Right kidney (tissue), 9 donors: ENCODE results near the gene FGF2.
"Not testable (repeated sequence)": the region's sequence is repeated elsewhere in the genome, so short reads cannot be mapped to it uniquely, and the experiment has no call there.

Experiments used
- DNase-seq: peaks from one replicate; pipeline ENCODE4 v3.0.0-alpha.2; 2016
- long read RNA-seq, 8 donors: transcript quantifications; one replicate each; lab custom pipeline, GENCODE V29; 2026

FGF2 gene
- long read RNA-seq, donor 1, full-length matches to known transcripts = 3 of 11 reads
- long read RNA-seq, donor 1, partial matches to known transcripts = 8 of 11 reads
- long read RNA-seq, donor 1, other reads (novel, unspliced or antisense) = 0 of 11 reads
- long read RNA-seq, donor 2, full-length matches to known transcripts = 2 of 2 reads
- long read RNA-seq, donor 2, partial matches to known transcripts = 0 of 2 reads
- long read RNA-seq, donor 2, other reads (novel, unspliced or antisense) = 0 of 2 reads
- long read RNA-seq, donor 3 = 0 reads
- long read RNA-seq, donor 4, full-length matches to known transcripts = 4 of 25 reads
- long read RNA-seq, donor 4, partial matches to known transcripts = 13 of 25 reads
- long read RNA-seq, donor 4, other reads (novel, unspliced or antisense) = 8 of 25 reads
- long read RNA-seq, donor 5, full-length matches to known transcripts = 4 of 29 reads
- long read RNA-seq, donor 5, partial matches to known transcripts = 25 of 29 reads
- long read RNA-seq, donor 5, other reads (novel, unspliced or antisense) = 0 of 29 reads
- long read RNA-seq, donor 6, full-length matches to known transcripts = 3 of 9 reads
- long read RNA-seq, donor 6, partial matches to known transcripts = 6 of 9 reads
- long read RNA-seq, donor 6, other reads (novel, unspliced or antisense) = 0 of 9 reads
- long read RNA-seq, donor 7, full-length matches to known transcripts = 2 of 2 reads
- long read RNA-seq, donor 7, partial matches to known transcripts = 0 of 2 reads
- long read RNA-seq, donor 7, other reads (novel, unspliced or antisense) = 0 of 2 reads
- long read RNA-seq, donor 8, full-length matches to known transcripts = 4 of 23 reads
- long read RNA-seq, donor 8, partial matches to known transcripts = 10 of 23 reads
- long read RNA-seq, donor 8, other reads (novel, unspliced or antisense) = 9 of 23 reads

- peak; percentile 74 for DNase-seq
Observed at GRCh38 chr4:122826553-122827257, at the start of gene FGF2. FGF2 (plus strand) TSS chr4:122826831; CDS start chr4:122827175, 344 bp downstream.

DNA sequence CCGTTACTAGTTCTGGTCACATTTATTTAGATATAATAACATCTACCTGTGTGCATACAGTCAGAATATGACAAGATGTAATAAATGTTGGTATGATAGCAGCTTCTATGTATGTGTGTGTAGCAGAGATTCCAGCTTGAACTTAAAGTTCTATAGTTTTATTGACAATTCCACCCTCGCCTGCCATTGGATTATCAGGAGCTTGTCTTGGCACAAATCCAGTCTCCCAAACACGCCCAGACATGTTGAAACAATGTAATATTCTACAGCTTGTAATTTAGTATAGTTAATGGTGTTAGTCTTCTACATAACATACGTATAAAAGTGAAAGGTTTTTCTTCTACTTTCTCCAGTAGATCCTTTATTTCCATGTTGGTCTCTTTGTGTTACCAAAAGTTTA lies 49.7 kb upstream of the FGF2 start:
- DNase-seq = no peak

DNA sequence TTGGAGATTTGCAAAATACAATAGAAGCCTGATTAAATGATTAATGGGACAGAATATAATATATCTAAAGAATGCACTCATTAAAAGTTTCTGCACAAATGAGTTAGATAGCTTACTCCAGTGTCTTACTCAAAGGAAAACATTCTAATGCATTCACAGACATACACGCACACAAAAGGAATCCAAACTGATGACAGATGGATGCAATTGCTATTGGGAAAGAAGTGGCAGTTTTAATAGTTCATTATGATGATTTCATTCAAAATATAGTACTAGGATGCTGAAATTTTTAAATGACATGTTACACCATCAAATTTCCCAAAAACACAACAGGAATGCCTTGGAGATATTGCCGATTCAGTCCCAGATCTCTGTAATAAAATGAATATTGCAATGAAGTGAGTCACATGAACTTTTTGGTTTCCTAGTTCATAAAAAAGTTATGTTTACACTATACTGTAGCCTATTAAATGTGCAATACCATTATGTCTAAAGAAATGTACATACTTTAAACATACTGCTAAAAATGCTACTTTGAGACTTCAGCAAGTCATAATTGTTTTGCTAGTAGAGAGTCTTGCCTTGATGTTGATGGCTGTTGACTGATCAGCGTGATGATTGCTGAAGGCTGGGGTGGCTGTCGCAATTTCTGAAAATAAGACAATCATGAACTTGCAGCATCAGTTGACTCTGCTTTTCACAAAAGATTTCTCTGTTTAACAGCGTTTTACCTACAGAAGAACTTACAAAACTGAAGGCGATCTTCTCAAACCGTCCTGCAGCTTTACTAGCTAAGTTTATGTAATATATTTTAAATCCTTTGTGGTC lies 48.6 kb upstream of the FGF2 start:
- no peak for DNase-seq

- no peak for DNase-seq
Observed at GRCh38 chr4:122781486-122781885, 45.1 kb upstream of the FGF2 start.

- DNase-seq = no peak
Observed at GRCh38 chr4:122783301-122784215, 43.1 kb upstream of the FGF2 start.

DNA sequence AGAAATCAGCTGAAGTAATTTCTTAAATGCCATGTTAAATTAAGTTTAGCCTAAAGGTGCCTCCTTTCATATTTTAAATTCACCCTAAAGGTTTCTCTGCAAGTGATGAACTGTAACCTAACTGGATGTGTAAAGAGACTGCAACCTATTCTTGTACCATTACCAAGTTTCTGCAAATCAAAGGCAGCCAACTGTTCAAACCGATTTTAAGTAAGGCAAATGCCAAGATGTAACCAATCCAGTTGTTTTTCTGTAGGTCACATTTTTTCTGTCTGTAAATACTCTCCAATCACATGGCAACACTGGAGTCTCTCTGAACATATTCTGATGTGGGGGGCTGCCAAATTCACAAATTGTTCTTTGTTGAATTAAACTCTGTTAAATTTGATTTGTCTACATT lies 42.4 kb upstream of the FGF2 start:
- no peak for DNase-seq

DNA sequence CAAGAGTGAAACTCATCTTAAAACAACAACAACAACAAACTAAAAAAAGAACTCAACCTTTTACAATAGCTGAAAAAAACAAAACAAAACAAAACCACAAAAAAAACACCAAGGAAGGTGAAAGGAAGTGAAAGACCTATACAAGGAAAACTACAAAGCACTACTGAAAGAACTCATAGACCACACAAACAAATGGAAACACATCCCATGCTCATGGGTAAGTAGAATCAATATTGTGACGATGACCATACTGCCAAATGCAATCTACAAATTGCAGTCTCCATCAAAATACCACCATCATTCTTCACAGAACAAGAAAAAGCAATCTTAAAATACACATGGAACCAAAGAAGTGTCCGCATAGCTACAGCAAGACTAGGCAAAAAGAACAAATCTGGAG lies 41.5 kb upstream of the FGF2 start:
- no peak for DNase-seq

- not testable (repeated sequence) for DNase-seq
Observed at GRCh38 chr4:122786296-122786695, 40.3 kb upstream of the FGF2 start.

GRCh38 chr4:122786920-122787319 lies 39.7 kb upstream of the FGF2 start:
- not testable (repeated sequence) for DNase-seq

- no peak for DNase-seq
Observed at GRCh38 chr4:122787940-122788339, 38.7 kb upstream of the FGF2 start.

GRCh38 chr4:122788935-122789334 lies 37.7 kb upstream of the FGF2 start:
- DNase-seq = no peak

GRCh38 chr4:122793811-122794210 lies 32.8 kb upstream of the FGF2 start:
- no peak for DNase-seq

DNA sequence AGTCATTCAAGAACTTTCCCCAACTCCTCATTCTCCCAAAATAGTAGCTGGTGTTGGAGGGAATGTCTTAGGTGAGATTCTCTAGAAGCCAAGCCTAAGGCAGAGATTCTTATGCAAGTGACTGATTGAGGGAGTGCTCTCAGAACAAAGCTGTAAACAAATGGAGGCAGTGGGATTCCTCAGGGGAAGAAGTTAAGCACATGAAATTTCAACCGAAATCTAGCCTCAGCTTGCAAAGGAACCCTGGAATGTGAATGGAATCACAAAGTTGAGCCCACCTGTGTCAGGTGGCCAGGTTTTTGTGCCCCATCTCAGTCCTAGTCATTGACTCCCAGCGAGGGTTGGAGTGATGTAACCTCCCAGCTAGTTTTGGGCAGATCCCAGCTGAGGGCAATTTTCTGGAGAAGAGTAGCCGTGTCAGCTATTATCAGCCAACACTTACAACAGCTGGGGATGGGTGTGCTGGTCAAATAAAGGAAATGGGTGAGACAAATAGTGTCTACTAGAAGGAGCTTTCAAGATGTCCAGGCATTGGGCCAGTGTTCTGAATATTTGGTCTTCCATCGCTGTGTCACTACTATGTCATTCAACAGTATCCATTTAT lies 29.7 kb upstream of the FGF2 start:
- no peak for DNase-seq

DNA sequence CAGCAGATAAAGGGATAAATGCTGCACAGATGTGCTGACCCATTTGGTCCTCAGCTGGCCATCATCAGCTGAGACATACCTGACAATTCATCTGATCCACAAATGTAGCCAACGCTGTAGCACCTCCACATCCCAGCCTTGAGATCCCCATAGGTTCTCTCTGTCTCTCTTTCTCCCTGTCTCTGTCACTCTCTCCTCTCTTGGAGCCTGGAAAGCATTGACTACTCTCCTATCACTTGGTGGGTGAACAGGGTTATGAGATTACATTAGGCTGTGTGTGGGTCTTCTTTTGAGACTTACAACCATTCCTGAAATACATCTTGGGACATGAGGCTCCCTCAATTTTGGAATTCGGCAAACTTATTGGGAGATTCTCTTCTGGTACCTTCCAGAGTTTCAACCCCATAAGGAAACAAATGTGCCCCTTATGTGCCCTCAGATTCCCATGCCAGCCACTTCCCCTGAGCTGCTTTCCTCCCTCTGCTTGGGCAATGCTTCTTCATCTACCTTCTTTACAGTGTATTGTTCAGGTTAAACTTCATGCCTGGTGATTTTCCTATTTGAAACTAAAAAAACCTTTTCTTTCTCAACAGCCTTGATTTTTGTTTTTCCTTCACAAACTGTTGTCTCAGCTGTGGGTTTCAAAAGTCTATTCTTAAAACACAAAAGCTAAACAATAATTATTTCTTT lies 29.1 kb upstream of the FGF2 start:
- no peak for DNase-seq

- no peak for DNase-seq
Observed at GRCh38 chr4:122798101-122798500, 28.5 kb upstream of the FGF2 start.

DNA sequence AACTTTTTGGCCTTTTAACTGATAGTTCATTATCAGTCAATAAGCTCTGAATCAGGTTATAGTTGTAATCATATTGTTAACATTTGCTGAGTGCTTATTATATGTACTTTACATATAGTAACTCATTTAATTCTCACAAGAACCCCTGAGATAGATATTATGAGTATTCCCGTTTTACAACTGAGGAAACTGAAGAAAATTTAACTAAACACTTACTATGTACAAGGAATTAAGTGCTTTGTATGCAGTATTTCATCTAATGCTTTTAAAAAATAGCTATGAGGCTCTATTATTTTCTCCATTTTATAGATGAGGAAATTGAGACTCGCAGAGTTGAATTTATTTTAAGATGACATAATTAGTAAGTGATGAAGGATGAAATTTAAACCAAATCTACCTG lies 27.7 kb upstream of the FGF2 start:
- DNase-seq = no peak

DNA sequence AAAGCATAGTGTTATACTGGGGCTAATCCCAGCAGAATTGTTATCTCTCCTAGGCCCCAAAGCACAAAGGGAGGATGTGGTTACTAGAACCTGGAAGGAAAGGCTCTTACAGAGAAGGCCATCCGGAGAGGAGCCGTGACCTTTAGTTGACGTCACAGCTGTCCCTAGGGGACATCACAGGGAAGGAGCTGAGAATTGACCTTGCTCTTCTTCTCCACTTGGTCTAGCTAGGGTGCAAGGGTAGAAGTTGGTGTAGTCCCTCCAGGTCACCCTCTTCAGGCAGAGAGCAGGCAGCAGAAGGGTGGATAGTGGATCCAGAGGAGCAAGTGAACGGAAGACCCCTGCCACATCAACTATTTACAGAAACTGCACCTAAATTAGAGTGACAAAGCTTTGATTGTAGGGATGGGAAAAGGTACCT lies 22.8 kb upstream of the FGF2 start:
- no peak for DNase-seq

GRCh38 chr4:122806981-122807679 lies 19.5 kb upstream of the FGF2 start:
- DNase-seq = no peak

DNA sequence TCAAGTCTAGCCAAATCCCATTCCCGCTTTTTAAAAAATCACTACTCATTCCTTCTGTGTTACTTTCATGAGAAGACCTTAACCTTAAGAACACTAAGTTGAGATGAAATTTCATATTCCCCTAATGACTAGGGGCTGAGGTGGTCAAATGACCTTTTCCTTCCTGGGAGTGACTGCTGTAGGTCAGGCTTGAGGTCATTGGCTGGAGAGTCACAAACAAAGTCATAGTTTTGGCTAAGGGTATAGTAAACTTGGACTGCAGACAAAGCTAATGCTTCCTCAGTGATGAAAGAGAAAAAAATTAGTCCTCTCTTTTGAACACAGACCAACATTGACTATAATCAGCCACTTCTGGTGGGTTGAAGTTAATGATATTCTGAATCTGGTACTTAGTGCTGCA lies 16.0 kb upstream of the FGF2 start:
- DNase-seq = no peak
